NCI-H1105 (cell line): ENCODE results near the gene TSC22D3.
"Not testable (repeated sequence)": the region's sequence is repeated elsewhere in the genome, so short reads cannot be mapped to it uniquely, and the experiment has no call there.

Experiments used
- DNase-seq: peaks from one replicate; lab custom pipeline; 2025; lab: John Stamatoyannopoulos, UW

Gene TSC22D3

DNA sequence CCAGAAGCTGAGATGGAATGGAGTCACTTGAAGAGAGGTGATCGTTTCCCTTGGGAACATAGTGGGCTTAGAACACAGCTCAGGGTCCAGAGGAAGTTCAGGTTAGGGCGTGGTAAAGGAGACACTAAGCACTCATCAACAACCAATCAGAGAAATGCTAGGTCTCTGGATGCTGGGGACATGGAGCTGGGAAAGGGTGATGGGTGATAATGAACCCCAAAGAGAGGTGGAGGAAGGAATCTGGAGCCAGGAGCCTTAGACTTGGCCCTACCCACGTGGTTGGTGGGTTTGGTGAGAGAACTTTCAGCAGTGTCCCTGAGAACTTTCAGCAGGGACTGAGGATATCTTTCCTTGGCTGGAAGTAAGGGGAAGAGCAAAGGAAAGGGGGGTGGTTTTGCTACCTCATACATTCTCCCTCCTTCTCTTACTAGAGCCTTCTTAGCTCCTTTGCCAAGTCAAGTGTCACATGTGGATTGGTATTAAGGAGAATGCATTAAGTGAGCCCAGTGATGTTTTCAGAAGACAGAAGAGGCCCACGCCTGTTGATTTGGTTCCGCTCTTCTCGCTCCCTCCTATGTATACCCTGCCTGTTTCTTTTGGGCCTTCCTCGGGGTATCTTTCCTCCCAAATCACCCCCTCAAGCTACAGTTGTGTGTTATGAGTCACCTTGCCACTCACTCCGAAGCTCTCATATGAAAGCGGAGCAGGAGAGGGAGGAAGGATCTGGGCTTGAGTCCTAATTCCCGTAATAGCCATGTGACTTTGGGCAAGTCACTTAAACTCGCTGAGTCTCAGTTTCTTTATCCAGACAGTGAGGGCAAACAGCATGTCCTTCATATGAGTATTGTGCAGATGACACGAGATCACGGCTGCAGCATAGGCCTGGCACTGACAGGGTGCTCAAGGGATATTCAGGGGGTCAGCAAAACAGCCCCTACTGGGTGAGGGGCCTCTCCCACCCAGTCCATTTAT, 63.1 kb downstream of the TSC22D3 start:
- DNase-seq = no peak

DNA sequence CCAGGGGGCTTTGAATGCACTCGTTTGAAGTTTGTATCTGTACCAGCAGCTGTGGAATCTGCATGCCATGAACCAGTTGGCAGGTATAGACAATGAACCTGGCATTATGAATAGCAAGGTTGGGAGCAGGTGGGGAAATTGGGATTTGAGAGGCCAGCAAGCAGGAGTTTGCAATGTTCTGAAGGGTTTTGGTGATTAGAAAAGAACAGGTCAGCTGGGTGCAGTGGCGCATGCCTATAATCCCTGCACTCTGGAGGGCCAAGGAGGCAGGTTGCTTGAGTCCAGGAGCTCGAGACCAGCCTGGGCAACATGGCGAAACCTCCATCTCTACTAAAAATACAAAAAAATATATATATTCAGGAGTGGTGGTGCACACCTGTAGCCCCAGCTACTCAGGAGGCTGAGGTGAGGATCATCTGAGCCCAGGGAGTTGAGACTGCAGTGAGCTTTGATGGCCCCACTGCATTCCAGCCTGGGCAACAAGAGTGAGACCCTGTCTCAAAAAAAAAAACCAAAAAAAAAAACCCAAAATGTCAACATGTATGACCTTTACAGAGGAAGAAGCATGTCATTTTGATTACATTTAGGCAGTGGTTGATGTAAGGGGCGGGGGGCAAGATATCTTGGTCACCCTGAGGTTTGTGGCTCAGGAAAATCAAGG, 63.9 kb downstream of the TSC22D3 start:
- DNase-seq = no peak

GRCh38 chrX:107710617-107711391, 64.8 kb downstream of the TSC22D3 start:
- DNase-seq = no peak

- no peak for DNase-seq
Measured at GRCh38 chrX:107709266-107709806, 66.3 kb downstream of the TSC22D3 start.

- DNase-seq = no peak
Measured at GRCh38 chrX:107708762-107709161, 66.8 kb downstream of the TSC22D3 start.

DNA sequence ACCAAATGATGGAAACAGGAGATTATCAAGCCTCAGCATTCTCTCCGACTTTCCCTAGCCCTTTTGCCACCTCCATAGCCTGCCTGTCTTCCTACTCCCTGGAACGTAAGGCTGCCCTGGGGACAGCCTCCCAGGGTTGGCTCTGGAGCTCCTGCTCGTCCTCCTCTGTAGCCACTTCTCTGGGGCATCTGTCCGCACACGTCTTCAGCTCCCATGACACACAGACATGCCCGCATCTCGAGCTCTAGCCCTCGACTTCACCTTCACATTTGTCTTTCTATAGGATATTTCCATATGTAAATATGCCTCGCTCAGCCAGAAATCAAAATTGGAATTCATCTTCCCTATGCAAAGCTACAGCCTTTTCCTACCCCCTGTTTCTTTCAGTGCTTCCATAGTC, 67.7 kb downstream of the TSC22D3 start:
- no peak for DNase-seq

- no peak for DNase-seq
Measured at GRCh38 chrX:107706309-107706708, 69.3 kb downstream of the TSC22D3 start.

GRCh38 chrX:107704587-107704986, 71.0 kb downstream of the TSC22D3 start:
- DNase-seq = no peak

DNA sequence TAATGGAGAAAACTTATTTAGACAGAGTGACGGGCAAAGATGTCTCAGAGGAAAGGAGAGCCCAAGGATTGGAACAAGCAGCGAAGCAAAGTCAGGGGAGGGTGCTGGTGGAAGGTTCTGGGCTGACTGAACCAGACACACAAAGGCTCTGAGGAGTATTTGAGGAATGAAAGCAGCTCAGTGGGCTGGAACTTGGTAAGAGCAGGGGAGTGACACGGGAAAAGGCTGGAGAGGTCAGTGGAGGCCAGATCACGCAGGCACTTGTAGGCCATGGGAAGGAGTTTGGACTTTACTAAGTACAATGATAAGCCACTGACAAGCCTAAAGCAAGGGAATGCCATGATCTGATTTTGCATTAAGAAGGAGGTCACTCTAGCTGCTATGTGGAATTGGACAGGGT, 71.4 kb downstream of the TSC22D3 start:
- no peak for DNase-seq

DNA sequence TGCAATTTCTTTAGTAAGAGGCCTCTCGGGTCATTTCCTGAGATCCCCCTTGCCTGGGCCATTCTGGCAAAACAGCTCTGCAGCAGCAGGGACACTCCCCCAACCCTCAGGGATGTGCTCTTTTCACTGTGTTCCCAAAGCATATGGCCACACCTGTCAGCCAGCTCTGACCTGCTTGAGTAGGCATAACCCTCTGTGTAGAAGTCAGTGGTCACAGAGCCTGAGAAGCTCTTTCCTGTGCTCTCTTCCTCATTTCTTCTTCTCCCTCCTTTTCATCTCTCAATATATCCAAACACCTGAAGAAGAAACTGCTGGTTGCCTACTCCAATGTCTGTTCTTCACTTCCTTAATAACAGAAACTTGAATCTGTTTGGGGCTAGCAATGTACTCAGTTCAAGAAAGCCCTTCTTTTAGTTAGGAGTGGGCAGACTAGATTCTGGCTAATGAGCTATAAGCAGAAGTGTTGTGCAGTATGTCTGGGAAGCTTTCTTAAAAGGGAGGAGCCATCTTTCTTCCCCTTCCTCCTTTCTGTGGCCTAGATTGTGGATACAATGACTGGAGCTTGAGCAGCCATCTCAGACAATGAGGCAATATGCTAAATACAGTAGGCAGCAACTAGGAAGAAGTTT, 74.0 kb downstream of the TSC22D3 start:
- no peak for DNase-seq

DNA sequence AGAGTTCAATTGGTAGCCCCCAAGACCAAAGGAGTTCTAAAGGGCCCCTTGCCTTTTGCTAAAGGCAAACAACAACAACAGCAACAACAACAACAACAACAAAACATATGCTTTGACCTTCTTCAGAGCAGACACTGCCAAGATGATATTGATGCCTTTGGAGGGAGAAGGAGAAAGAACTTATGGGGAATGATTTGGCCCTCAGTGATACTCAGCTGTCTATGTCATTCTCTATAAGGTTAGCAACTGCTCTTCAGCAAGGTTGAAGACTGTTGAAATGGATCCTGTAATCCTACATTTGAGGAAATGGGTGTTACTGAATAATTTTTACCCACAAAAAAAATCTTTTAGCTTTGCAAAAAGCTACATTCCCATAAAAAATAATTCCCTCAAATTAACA, 74.8 kb downstream of the TSC22D3 start:
- no peak for DNase-seq

GRCh38 chrX:107700317-107700774, 75.2 kb downstream of the TSC22D3 start:
- DNase-seq = no peak

DNA sequence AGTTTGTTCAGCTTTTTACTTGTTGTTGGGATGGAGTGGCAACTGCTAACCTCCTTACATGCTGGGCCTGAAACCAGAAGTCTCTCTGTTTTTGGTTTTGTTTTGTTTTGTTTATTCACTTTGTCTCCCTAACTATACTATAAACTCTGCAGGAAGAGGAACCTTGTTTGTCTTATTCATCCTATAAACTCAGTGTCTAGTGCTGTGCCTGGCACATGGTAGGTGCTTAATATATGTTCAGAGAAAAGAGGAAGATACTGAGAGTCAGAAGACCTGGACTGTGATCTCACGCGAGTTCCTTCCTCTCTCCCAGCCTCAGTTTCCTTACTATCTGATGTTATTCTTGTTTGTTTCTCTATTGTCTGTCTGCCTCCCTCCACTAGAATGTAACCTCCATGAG, 76.0 kb downstream of the TSC22D3 start:
- DNase-seq = no peak

DNA sequence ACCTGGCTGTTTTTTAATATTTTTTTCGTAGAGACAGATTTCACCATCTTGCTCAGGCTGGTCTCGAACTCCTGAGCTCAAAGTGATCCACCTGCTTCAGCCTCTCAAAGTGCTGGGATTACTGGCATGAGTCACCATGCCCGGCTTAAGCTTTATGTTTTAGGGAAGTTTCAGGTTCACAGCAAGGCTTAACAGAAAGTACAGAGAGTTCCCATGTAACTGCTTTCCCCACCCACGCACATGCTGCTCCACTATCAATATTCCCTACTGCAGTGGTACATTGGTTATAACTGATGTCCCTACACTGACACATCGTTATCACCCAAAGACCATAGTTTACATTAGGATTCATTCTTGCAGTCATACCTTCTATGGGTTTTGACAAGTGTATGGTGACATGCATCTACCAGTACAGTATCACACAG, 84.6 kb downstream of the TSC22D3 start:
- DNase-seq = no peak

DNA sequence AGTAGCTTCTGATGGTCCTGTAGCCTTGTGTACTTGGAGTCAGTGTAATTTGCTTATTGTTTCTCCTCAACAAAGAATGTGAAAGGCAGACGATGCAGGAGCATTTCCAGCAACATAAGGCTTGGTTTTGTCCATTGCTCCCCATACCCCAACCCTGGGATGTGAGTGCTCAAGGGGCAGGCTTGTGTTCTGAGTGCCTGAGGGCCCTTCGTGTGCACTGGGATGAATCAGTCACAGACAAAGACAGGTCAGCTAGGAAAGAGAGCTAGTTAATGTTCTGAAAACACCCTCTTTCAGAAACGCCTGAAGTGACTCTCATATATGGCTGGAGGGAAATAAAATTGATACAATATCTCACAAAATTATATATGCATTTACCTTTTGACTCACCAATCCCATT, 88.1 kb downstream of the TSC22D3 start:
- no peak for DNase-seq

GRCh38 chrX:107686792-107687191, 88.8 kb downstream of the TSC22D3 start:
- no peak for DNase-seq

GRCh38 chrX:107686026-107686425, 89.6 kb downstream of the TSC22D3 start:
- DNase-seq = no peak

DNA sequence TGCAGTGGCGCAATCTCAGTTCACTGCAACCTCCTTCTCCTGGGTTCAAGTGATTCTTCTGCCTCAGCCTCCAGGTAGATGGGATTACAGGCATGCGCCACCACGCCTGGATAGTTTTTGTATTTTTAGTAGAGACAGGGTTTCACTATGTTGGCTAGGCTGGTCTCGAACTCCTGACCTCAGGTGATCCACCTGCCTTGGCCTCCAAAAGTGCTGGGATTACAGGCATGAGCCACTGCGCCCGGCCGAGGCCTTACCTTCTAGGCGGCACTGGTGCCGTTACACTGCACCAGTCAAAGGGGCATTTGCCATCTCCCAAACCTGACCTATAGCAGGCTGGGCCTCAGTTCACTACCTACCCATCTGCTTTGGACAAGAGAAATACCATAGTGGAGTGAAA, 90.0 kb downstream of the TSC22D3 start:
- not testable (repeated sequence) for DNase-seq

DNA sequence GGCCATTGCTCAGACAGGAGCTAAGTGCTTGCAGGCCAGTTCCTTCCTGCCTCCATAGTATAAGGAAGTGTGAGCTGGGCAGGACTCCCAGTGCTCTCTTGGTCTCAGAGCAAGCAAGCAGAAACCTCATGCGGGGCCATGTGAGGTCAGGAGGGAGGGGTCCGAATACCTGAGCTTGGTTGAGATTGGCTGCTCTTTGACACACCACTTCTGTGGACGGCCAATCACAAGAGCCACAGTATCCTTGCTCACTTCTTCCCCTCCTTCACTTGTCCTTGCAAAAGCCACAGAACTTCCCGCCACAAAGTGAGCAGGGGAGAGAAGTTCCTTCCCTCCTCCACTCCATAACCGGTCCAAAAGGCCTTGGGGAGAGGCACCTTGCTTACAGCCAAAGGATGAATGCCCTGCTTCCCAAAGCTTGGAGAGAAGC, 90.6 kb downstream of the TSC22D3 start:
- no peak for DNase-seq

GRCh38 chrX:107683931-107684330, 91.7 kb downstream of the TSC22D3 start:
- no peak for DNase-seq

GRCh38 chrX:107683124-107683895, 92.3 kb downstream of the TSC22D3 start:
- no peak for DNase-seq
